Measurements from ENCODE around the gene CPA5. TPM values are rescaled to one million over a fixed set of nuclear protein-coding genes. Genes with fewer than 3 reads are reported as not detected.

CPA5 gene
- total RNA-seq, 1 donor from 2014 or later: not detected

DNA sequence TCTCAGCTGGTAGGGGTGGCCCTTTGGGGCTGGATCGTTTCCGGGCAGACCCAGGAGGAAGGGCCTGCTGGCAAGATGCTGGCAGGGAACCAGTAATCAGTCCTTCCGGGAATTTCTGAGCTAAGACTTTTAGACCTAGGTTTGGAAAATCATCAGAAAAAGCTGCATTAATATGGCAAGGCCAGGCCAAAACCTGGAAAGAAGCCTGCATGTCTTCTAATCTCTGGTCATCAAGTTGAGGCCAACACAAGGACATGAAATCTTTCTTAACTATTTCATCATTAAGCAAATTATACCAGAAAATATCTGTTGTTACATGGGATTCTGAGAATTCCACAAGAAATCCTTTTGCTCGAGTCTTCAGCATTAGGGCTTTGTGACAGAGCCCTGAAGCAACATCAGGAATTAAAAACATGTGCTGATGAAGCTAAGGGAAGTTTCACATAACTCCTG is 55.5 kb downstream of the CPA5 start:
- DNase-seq: no peak
- TF ChIP-seq, protein P1, sequence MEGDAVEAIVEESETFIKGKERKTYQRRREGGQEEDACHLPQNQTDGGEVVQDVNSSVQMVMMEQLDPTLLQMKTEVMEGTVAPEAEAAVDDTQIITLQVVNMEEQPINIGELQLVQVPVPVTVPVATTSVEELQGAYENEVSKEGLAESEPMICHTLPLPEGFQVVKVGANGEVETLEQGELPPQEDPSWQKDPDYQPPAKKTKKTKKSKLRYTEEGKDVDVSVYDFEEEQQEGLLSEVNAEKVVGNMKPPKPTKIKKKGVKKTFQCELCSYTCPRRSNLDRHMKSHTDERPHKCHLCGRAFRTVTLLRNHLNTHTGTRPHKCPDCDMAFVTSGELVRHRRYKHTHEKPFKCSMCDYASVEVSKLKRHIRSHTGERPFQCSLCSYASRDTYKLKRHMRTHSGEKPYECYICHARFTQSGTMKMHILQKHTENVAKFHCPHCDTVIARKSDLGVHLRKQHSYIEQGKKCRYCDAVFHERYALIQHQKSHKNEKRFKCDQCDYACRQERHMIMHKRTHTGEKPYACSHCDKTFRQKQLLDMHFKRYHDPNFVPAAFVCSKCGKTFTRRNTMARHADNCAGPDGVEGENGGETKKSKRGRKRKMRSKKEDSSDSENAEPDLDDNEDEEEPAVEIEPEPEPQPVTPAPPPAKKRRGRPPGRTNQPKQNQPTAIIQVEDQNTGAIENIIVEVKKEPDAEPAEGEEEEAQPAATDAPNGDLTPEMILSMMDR (IDR thresholded peaks at IDR 0.05; ENCODE audit: partially characterized antibody, unreplicated experiment): no peak
- Mint-ChIP-seq H3K36me3 (ENCODE audit: unreplicated experiment) (no peaks in the 10 kb centered on the region), H3K27ac (ENCODE audit: unreplicated experiment) (no peak overlapping the region), H3K4me3 (ENCODE audit: unreplicated experiment) (no peak overlapping the region), H3K9me3 (ENCODE audit: unreplicated experiment) (no peaks in the 10 kb centered on the region), H3K27me3 (ENCODE audit: unreplicated experiment) (peaks cover 2% of the 10 kb centered on the region), H3K4me1 (ENCODE audit: low read depth, unreplicated experiment) (peaks cover 5% of the 10 kb centered on the region)

GRCh38 chr7:130401101-130401500 is 56.5 kb downstream of the CPA5 start:
- peaks cover 2% of the 10 kb centered on the region for H3K27me3 Mint-ChIP-seq (ENCODE audit: unreplicated experiment)
- no peak for DNase-seq
- TF ChIP-seq, protein P1 (IDR thresholded peaks at IDR 0.05; ENCODE audit: partially characterized antibody, unreplicated experiment): no peak
- no peak overlapping the region for H3K27ac Mint-ChIP-seq (ENCODE audit: unreplicated experiment)
- no peaks in the 10 kb centered on the region for H3K9me3 Mint-ChIP-seq (ENCODE audit: unreplicated experiment)
- peaks cover 3% of the 10 kb centered on the region for H3K4me1 Mint-ChIP-seq (ENCODE audit: low read depth, unreplicated experiment)
- no peak overlapping the region for H3K4me3 Mint-ChIP-seq (ENCODE audit: unreplicated experiment)
- no peaks in the 10 kb centered on the region for H3K36me3 Mint-ChIP-seq (ENCODE audit: unreplicated experiment)

GRCh38 chr7:130401578-130401977 is 57.0 kb downstream of the CPA5 start:
- H3K27me3 Mint-ChIP-seq (ENCODE audit: unreplicated experiment): peaks cover 2% of the 10 kb centered on the region
- TF ChIP-seq, protein P1 (IDR thresholded peaks at IDR 0.05; ENCODE audit: partially characterized antibody, unreplicated experiment): no peak
- H3K4me3 Mint-ChIP-seq (ENCODE audit: unreplicated experiment): no peak overlapping the region
- no peak overlapping the region for H3K27ac Mint-ChIP-seq (ENCODE audit: unreplicated experiment)
- DNase-seq: no peak
- H3K9me3 Mint-ChIP-seq (ENCODE audit: unreplicated experiment): no peaks in the 10 kb centered on the region
- H3K36me3 Mint-ChIP-seq (ENCODE audit: unreplicated experiment): no peaks in the 10 kb centered on the region
- no peaks in the 10 kb centered on the region for H3K4me1 Mint-ChIP-seq (ENCODE audit: low read depth, unreplicated experiment)

DNA sequence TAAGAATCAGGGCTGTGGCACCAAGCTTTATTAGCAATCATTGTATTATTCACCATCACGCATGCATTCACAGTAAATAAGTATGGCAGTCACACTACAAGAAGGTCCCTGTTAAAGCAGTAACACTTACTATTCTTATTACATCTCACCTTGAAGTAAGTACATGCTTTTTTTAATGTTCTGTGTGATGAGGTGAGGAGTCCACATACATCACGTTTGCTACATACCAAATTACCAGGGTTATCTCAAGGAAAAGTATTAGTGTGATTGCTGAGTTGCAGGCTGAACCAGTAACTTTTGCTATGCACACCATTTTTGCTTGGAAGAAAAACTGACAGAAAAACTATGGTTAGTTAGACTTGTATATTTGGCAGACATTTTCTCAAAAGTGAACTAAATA is 60.4 kb downstream of the CPA5 start:
- Mint-ChIP-seq H3K4me1 (ENCODE audit: low read depth, unreplicated experiment) (peaks cover 4% of the 10 kb centered on the region), H3K9me3 (ENCODE audit: unreplicated experiment) (no peaks in the 10 kb centered on the region), H3K4me3 (ENCODE audit: unreplicated experiment) (no peak overlapping the region), H3K36me3 (ENCODE audit: unreplicated experiment) (no peaks in the 10 kb centered on the region), H3K27me3 (ENCODE audit: unreplicated experiment) (no peaks in the 10 kb centered on the region), H3K27ac (ENCODE audit: unreplicated experiment) (no peak overlapping the region)
- TF ChIP-seq, protein P1 (IDR thresholded peaks at IDR 0.05; ENCODE audit: partially characterized antibody, unreplicated experiment): no peak
- no peak for DNase-seq

DNA sequence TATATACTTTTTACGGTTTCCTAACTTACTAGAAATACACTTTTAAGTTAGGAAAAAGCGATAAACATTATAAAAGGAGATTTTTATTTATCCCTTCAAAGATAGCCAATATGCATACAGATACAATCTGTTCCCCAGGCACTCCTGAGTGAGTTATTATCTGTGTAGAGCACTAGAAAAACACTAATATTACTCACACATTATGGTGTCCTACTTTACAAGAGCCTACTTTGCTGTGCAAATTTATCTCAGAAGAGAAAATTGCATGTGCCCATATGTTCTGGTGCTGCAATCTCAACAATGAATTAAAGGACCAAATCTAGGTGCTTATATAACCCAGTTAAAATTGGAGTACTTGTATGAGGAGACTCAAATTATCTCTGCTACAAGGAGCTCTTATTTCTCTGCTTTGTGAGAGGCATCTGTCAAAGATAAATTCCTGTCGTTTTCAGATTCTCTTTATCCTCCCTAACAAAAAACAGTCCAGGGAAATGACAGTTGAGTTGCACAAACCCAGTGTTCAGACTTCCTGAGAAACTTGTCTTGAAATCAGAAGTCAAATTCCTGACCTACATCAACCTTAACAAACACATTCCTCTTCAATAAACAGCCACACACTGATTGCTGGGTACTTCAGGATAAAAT is 64.6 kb downstream of the CPA5 start:
- no peak overlapping the region for H3K27ac Mint-ChIP-seq (ENCODE audit: unreplicated experiment)
- H3K9me3 Mint-ChIP-seq (ENCODE audit: unreplicated experiment): no peaks in the 10 kb centered on the region
- peaks cover 4% of the 10 kb centered on the region for H3K4me1 Mint-ChIP-seq (ENCODE audit: low read depth, unreplicated experiment)
- H3K27me3 Mint-ChIP-seq (ENCODE audit: unreplicated experiment): no peaks in the 10 kb centered on the region
- TF ChIP-seq, protein P1 (IDR thresholded peaks at IDR 0.05; ENCODE audit: partially characterized antibody, unreplicated experiment): no peak
- H3K4me3 Mint-ChIP-seq (ENCODE audit: unreplicated experiment): no peak overlapping the region
- no peaks in the 10 kb centered on the region for H3K36me3 Mint-ChIP-seq (ENCODE audit: unreplicated experiment)
- DNase-seq: no peak
